GM10266 (cell line): ENCODE results near the gene ATP6V0A1.
A peak's percentile ranks its signal among the peaks of the same experiment; 100 is the strongest.
"Not testable (repeated sequence)": the region's sequence is repeated elsewhere in the genome, so short reads cannot be mapped to it uniquely, and the experiment has no call there.

Source experiments
- DNase-seq: peaks from one replicate; pipeline ENCODE4 v3.0.0; 2012; ENCODE audit errors: extremely low spot score
- TF ChIP-seq, protein P1 (sequence below): IDR thresholded peaks from 2 replicates; pipeline ENCODE4 v1.5.1; 2012; ENCODE audit warnings: mild to moderate bottlenecking, low read depth; ENCODE audit not compliant: control insufficient read depth, insufficient read depth; ENCODE audit errors: missing control alignments

The ATP6V0A1 gene

DNA sequence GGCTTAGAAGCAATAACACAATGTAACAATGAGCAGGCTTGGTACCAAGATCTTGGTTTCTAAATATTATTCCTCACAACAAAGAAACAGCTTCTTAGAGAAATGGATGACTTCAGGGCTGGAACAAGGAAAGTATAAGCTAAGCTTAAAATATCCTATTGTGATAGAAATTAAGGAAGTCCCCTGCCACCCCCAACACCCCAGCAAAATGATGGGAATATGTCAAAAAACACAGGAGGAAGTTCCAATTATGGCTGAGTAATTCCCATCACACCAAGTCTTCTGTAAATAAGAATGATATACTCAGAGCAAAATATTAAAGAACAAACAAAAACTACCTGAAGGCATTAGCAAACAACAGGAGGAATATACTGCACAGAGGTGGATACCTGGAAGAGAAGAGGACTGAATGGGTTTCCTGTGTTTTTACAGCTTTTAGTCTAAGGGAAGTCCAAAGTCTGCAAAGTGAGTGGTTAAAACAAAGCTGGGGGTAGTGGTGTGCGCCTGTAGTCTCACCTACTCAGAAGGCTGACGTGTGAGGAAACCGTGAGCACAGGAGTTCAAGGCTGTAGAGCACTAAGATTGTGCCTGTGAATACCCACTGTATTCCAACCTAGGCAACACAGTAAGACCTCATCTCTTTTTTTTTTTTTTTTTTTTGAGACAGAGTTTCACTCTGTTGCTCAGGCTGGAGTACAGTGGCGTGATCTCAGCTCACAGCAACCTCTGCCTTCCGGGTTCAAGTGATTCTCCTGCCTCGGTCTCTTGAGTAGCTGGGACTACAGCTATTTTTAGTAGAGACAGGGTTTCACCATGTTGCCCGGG is 17.1 kb upstream of the ATP6V0A1 start:
- TF ChIP-seq, protein P1, sequence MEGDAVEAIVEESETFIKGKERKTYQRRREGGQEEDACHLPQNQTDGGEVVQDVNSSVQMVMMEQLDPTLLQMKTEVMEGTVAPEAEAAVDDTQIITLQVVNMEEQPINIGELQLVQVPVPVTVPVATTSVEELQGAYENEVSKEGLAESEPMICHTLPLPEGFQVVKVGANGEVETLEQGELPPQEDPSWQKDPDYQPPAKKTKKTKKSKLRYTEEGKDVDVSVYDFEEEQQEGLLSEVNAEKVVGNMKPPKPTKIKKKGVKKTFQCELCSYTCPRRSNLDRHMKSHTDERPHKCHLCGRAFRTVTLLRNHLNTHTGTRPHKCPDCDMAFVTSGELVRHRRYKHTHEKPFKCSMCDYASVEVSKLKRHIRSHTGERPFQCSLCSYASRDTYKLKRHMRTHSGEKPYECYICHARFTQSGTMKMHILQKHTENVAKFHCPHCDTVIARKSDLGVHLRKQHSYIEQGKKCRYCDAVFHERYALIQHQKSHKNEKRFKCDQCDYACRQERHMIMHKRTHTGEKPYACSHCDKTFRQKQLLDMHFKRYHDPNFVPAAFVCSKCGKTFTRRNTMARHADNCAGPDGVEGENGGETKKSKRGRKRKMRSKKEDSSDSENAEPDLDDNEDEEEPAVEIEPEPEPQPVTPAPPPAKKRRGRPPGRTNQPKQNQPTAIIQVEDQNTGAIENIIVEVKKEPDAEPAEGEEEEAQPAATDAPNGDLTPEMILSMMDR: no peak
- no peak for DNase-seq

GRCh38 chr17:42442196-42442565 is 16.5 kb upstream of the ATP6V0A1 start:
- TF ChIP-seq, protein P1: no peak

DNA sequence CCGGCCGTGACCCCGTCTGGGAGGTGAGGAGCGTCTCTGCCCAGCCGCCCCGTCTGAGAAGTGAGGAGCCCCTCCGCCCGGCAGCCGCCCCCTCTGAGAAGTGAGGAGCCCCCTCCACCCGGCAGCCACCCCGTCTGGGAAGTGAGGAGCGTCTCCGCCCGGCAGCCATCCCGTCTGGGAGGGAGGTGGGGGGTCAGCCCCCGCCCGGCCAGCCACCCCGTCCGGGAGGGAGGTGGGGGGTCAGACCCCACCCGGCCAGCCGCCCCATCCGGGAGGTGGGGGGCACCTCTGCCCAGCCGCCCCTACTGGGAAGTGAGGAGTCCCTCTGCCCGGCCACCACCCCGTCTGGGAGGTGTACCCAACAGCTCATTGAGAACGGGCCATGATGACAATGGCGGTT is 9.5 kb upstream of the ATP6V0A1 start:
- not testable (repeated sequence) for DNase-seq

More at GRCh38 chr17:42442196-42442565, 16.5 kb upstream of the ATP6V0A1 start:
- DNase-seq: no peak

GRCh38 chr17:42449838-42450237 is 8.8 kb upstream of the ATP6V0A1 start:
- not testable (repeated sequence) for DNase-seq

- not testable (repeated sequence) for DNase-seq
These were observed 7.4 kb upstream of the ATP6V0A1 start for GRCh38 chr17:42451270-42451669.

GRCh38 chr17:42453439-42453838 is 5.2 kb upstream of the ATP6V0A1 start:
- peak; percentile 28 for DNase-seq
- TF ChIP-seq, protein P1: no peak

GRCh38 chr17:42454987-42455386 is 3.7 kb upstream of the ATP6V0A1 start:
- not testable (repeated sequence) for DNase-seq

DNA sequence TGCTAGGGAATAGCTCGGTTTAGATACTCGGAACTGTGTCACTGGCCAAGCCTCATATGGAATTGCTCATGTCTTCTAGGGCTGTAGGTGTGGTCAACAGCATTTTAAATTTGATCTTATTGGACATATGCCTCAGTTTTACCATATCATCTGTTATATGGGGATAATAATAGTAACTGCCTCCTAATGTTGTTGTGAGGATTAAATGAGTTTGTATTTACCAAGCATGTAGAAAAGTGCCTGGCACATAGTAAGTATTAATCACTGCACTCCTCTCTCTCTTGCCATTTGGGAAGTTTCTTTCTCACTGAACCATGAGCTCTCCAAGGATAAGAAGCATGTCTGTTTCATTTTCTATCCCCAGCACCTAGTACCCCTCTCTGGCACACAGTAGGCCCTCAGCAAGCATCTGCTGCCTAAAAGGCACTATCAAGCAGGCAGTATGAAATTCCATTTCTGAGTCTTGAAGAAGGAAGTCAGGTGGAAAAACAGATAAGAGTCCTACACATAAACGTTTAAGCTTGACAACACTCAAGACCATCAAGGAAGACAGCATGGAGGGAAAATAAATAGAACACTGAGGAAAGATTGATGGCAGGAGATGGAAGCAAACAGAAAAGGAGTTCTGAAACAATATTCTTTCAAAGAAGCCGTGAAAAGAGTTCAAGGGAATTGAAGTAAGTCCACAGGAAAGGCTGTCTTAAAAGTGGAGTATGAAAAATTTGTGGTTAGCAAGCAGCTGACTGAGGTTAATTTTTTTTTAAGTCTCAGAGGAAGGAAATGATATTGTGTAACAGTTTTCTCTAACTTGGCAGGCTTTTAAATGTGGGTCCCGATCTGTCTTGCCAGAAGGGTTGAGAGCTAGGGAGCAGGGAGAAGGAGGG is 2.2 kb upstream of the ATP6V0A1 start:
- TF ChIP-seq, protein P1: no peak

DNA sequence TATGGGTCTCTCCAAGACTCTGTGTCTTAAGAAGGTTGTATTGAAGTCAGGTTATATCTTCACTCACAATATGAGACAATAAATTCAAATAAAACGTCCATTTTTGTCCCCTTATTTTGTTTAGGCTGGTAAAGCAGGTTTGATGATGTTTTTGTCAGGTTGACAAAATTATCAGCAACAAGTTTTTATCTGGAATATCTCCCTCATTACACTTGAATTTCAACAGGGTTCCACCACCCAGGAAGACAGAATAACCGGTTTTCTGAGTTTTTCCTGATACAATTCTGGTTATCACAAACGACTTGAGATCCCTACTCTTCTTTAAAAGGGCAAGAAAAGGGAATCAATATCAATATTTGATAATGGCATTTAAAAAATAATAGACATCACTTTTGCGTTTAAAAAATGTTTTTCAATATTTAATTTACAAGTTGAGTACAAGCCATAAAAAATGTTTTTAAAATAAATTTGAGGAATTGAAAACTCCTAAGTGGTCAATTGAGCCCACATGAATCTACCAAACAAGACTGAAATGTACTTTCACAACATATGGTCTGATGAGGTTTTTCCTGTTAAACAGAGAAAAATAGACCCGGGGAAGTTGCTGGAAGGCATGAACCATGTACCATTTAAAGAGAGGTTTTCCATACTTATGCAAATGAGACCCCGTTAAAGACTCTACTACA is 1.4 kb upstream of the ATP6V0A1 start:
- DNase-seq: peak; percentile 38
- TF ChIP-seq, protein P1: no peak

More for the DNA sequence above, 2.2 kb upstream of the ATP6V0A1 start:
- peak; percentile 61 for DNase-seq
